Measurements from ENCODE around the gene EPN1.

DNA sequence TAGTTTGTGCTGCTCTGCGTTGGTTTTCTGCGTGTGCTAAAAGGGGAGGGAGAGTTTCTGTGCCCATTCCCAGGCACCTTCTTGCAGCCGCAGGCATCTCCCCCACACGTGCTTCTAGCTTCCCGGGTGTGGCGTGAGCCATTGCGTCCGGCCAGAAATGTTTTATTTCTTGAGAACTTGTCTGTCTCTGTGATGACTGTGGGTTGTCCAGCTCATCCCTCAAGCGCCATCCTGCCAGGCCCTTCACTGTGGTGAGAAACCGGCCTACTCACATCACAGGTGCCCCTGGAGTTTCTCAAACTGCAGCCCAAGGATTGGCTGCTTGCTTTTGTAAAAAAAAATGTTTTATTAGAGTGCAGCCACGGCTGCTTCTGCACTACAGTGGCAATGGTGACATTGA lies 24.2 kb downstream of the EPN1 start:
- no peak for TF ChIP-seq EZH2 (IDR thresholded peaks at IDR 0.05)
- TF ChIP-seq FOXP2 (optimal IDR thresholded peaks at IDR 0.05; ENCODE audit: control extremely low read depth, extremely low read length, insufficient read depth), result no peak
